DOHH2 (cell line): ENCODE measurements around the gene MED25.

ENCODE experiments used
- H3F3A ChIP-seq: fragments of 200-600 bp; sonication (generic), shearing (Covaris generic); 2 replicates; pipeline ENCODE4 v1.6.0; 2016; ENCODE audit warnings: antibody characterized with exemption, mild to moderate bottlenecking; ENCODE audit not compliant: control insufficient read depth, insufficient read depth
- H3K27ac ChIP-seq: fragments of 200-600 bp; sonication (generic); 2 replicates; pipeline ENCODE4 v1.5.1; 2014; ENCODE audit warnings: low read depth, mild to moderate bottlenecking, low read length, moderate library complexity
- H3K27me3 ChIP-seq: fragments of 200-600 bp; sonication (generic); 2 replicates; pipeline ENCODE4 v1.6.1; 2014; ENCODE audit warnings: mild to moderate bottlenecking, low read length, mixed read lengths; ENCODE audit not compliant: control insufficient read depth
- H3K36me3 ChIP-seq: fragments of 200-600 bp; sonication (generic); 2 replicates; pipeline ENCODE4 v1.6.1; 2014; ENCODE audit warnings: mild to moderate bottlenecking, low read length, moderate library complexity, mixed read lengths; ENCODE audit not compliant: control insufficient read depth
- H3K4me1 ChIP-seq: fragments of 200-600 bp; sonication (generic); 2 replicates; pipeline ENCODE4 v1.6.1; 2014; ENCODE audit warnings: mild to moderate bottlenecking, low read length, mixed read lengths; ENCODE audit not compliant: control insufficient read depth
- H3K4me2 ChIP-seq: fragments of 200-600 bp; sonication (generic); 2 replicates; pipeline ENCODE4 v1.6.0; 2014; ENCODE audit warnings: mild to moderate bottlenecking, low read length, moderate library complexity
- H3K4me3 ChIP-seq: fragments of 200-600 bp; sonication (generic); 2 replicates; pipeline ENCODE4 v1.5.1; 2014; ENCODE audit warnings: mild to moderate bottlenecking, low read length, mixed read lengths
- H3K79me2 ChIP-seq: fragments of 200-600 bp; sonication (generic); 2 replicates; pipeline ENCODE4 v1.6.1; 2014; ENCODE audit warnings: mild to moderate bottlenecking, low read length, mixed read lengths; ENCODE audit not compliant: control insufficient read depth
- H3K9me2 ChIP-seq: fragments of 200-600 bp; sonication (generic); replicated peaks from 2 replicates; pipeline ENCODE4 v1.6.1; 2014; ENCODE audit warnings: mild to moderate bottlenecking, low read length, mixed read lengths; ENCODE audit not compliant: control insufficient read depth
- H3K9me3 ChIP-seq: fragments of 200-600 bp; sonication (generic); 2 replicates; pipeline ENCODE4 v1.6.1; 2014; ENCODE audit warnings: antibody characterized with exemption, low read length, mixed read lengths; ENCODE audit not compliant: control insufficient read depth, insufficient read depth
- H4K20me1 ChIP-seq: fragments of 200-600 bp; sonication (generic); 2 replicates; pipeline ENCODE4 v1.6.0; 2014; ENCODE audit warnings: low read depth, mild to moderate bottlenecking, antibody characterized with exemption, low read length, moderate library complexity; ENCODE audit not compliant: control insufficient read depth, insufficient read depth
- CTCF ChIP-seq: fragments of 200-600 bp; sonication (generic); IDR thresholded peaks from one replicate; pipeline ENCODE4 v1.5.1; 2014; ENCODE audit warnings: antibody characterized with exemption, mild to moderate bottlenecking, low read depth, low read length; ENCODE audit not compliant: poor library complexity, severe bottlenecking
- EZH2phosphoT487 ChIP-seq: fragments of 200-600 bp; sonication (generic); IDR thresholded peaks from 2 replicates; pipeline ENCODE4 v1.6.1; 2017; ENCODE audit warnings: borderline replicate concordance, mild to moderate bottlenecking, antibody characterized with exemption, low read length, moderate library complexity, mixed read lengths

Gene MED25

GRCh38 chr19:49791776-49792445, 26.2 kb upstream of the MED25 start:
- Histone ChIP-seq H3K9me2 (no peaks in the 10 kb centered on the region), H3K27ac (no peak overlapping the region), H3K4me3 (no peak overlapping the region), H3K27me3 (no peaks in the 10 kb centered on the region), H3K36me3 (peaks cover 50% of the 10 kb centered on the region), H3K4me2 (no peak overlapping the region), H3K79me2 (no peaks in the 10 kb centered on the region), H3K9me3 (no peaks in the 10 kb centered on the region), H3K4me1 (no peaks in the 10 kb centered on the region), H3F3A (no peaks in the 10 kb centered on the region), H4K20me1 (no peaks in the 10 kb centered on the region)
- no peak for TF ChIP-seq CTCF
- no peak for TF ChIP-seq EZH2phosphoT487

DNA sequence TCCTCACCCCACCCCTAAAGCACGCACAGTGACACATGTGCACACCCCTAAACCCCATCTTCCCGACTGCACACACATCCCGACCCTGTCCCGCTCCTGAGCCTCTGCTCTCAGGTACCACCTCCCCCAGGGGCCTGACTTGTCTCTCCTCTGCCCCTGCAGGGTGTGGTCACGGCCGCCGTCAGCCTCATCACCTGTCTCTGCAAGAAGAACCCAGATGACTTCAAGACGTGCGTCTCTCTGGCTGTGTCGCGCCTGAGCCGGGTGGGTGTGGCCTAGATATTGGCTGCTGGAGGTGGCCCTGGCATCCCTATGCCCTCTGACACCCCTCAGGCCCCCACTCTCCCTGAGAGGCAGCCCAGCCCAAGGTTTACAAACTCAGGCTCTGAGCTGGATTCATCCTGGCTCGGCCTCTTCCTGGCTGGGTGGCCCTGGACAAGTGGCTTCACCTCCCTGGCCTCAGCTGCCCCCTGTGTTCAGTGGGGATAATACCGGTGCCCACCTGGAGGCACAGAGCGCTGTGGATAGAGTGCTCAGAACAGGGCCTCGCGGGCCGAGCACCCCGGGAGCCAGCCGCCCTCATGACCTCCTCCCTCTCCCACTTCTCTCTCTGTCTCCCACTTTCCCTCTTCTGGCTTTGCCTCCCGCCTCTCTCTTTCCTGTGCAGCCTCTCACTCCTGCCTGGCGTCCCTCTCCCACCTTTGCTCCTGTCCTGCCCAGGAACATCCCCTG, 25.1 kb upstream of the MED25 start:
- Histone ChIP-seq H3K79me2 (no peaks in the 10 kb centered on the region), H3K36me3 (peaks cover 48% of the 10 kb centered on the region), H3K27me3 (no peaks in the 10 kb centered on the region), H3K4me1 (no peaks in the 10 kb centered on the region), H3K9me2 (no peaks in the 10 kb centered on the region), H3K9me3 (no peaks in the 10 kb centered on the region), H3K27ac (no peak overlapping the region), H4K20me1 (no peaks in the 10 kb centered on the region), H3K4me3 (no peak overlapping the region), H3K4me2 (no peak overlapping the region), H3F3A (no peaks in the 10 kb centered on the region)
- TF ChIP-seq CTCF (no peak), EZH2phosphoT487 (no peak)

DNA sequence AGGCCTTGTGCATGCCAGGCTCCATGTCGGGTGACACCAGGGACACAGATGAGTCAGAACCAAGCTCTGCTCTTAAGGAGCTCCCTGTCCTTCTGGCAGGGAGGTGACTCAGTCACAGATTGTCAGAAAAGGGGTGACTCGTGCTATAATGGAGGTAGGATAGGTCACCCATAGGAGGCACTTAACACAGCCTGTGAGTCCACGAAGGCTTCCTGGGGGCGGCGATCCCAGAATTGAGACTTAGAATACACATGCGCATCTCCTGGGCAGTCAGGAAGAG, 24.6 kb upstream of the MED25 start:
- Histone ChIP-seq H3K4me2 (no peak overlapping the region), H3K27ac (no peak overlapping the region), H3K9me2 (no peaks in the 10 kb centered on the region), H3K79me2 (no peaks in the 10 kb centered on the region), H4K20me1 (no peaks in the 10 kb centered on the region), H3K4me3 (no peak overlapping the region), H3F3A (no peaks in the 10 kb centered on the region), H3K9me3 (no peaks in the 10 kb centered on the region), H3K4me1 (no peaks in the 10 kb centered on the region), H3K27me3 (no peaks in the 10 kb centered on the region), H3K36me3 (peaks cover 44% of the 10 kb centered on the region)
- no peak for TF ChIP-seq EZH2phosphoT487
- no peak for TF ChIP-seq CTCF
